Retina (tissue), 1 donor: ENCODE measurements around the gene ENTPD1.
"Not testable (repeated sequence)": the region's sequence is repeated elsewhere in the genome, so short reads cannot be mapped to it uniquely, and the experiment has no call there.

ENCODE experiments used
- DNase-seq: peaks from one replicate; pipeline ENCODE4 v3.0.0-alpha.2; 2016

The ENTPD1 gene

GRCh38 chr10:95872158-95872711 is 116.3 kb downstream of the ENTPD1 start:
- no peak for DNase-seq

- DNase-seq: no peak
Observed at GRCh38 chr10:95873139-95873538, 117.2 kb downstream of the ENTPD1 start.

- DNase-seq: no peak
Observed at GRCh38 chr10:95873651-95874050, 117.7 kb downstream of the ENTPD1 start.

GRCh38 chr10:95874783-95875182 is 118.8 kb downstream of the ENTPD1 start:
- not testable (repeated sequence) for DNase-seq

GRCh38 chr10:95876756-95877155 is 120.8 kb downstream of the ENTPD1 start:
- no peak for DNase-seq

- no peak for DNase-seq
Observed at GRCh38 chr10:95877881-95878280, 121.9 kb downstream of the ENTPD1 start.

- DNase-seq: no peak
Observed at GRCh38 chr10:95880704-95881103, 124.7 kb downstream of the ENTPD1 start.

GRCh38 chr10:95881316-95881715 is 125.4 kb downstream of the ENTPD1 start:
- no peak for DNase-seq

GRCh38 chr10:95889830-95890229 is 133.9 kb downstream of the ENTPD1 start:
- no peak for DNase-seq

- DNase-seq: no peak
Observed at GRCh38 chr10:95896071-95896850, 140.3 kb downstream of the ENTPD1 start.

- DNase-seq: not testable (repeated sequence)
Observed at GRCh38 chr10:95905897-95906580, 150.1 kb downstream of the ENTPD1 start.

GRCh38 chr10:95906677-95907455 is 150.9 kb downstream of the ENTPD1 start:
- DNase-seq: no peak

- peak; percentile 97 for DNase-seq
Observed at GRCh38 chr10:95907456-95908253, 151.7 kb downstream of the ENTPD1 start, which contains the start of gene CC2D2B. Gene CC2D2B, plus strand, starts transcription at chr10:95907975. Its CDS starts 3,349 bp downstream, at chr10:95911324.

- DNase-seq: no peak
Observed at GRCh38 chr10:95908450-95908849, 152.5 kb downstream of the ENTPD1 start.

- no peak for DNase-seq
Observed at GRCh38 chr10:95909561-95909960, 153.6 kb downstream of the ENTPD1 start.

GRCh38 chr10:95916039-95916438 is 160.1 kb downstream of the ENTPD1 start:
- DNase-seq: not testable (repeated sequence)
